PC-3 (cell line): ENCODE measurements around the gene IFI44L. TPM values are rescaled to one million over a fixed set of nuclear protein-coding genes. Genes with fewer than 3 reads are reported as not detected.

Source experiments
- ATAC-seq: fragments of 200-7000 bp; cut with Tn5 transposase; 2 replicates; pipeline ENCODE4 v1.9.1; 2020; ENCODE audit warnings: mild to moderate bottlenecking, moderate library complexity
- BruUV-seq: library from RNA; stranded (reverse); fragments of 400-500 nt; replicated peaks from 2 replicates; lab custom pipeline; 2021; lab: Mats Ljungman, UMichigan
- CTCF ChIA-PET: fragments of 300-600 bp; sonication (Branson Sonifier 250); formaldehyde crosslinking; loops from one replicate; lab custom pipeline; 2022; ENCODE audit warnings: antibody characterized with exemption; lab: Charles Lee
- POLR2A ChIA-PET: fragments of 300-600 bp; sonication (Branson Sonifier 250); formaldehyde crosslinking; loops from one replicate; lab custom pipeline; 2022; ENCODE audit warnings: antibody characterized with exemption; ENCODE audit not compliant: unreplicated experiment; lab: Charles Lee
- DNase-seq: peaks from one replicate; pipeline ENCODE4 v3.0.0-alpha.2; 2015
- H2AFZ ChIP-seq: fragments of 300-600 bp; sonication (generic); 2 replicates; pipeline ENCODE4 v1.6.0; 2016; ENCODE audit warnings: antibody characterized with exemption, low read length
- H3F3A ChIP-seq: fragments of 300-600 bp; sonication (generic); one replicate; pipeline ENCODE4 v1.6.0; 2017; ENCODE audit warnings: antibody characterized with exemption, low read length, control low read depth, mild to moderate bottlenecking; ENCODE audit not compliant: unreplicated experiment
- H3K27ac ChIP-seq: fragments of 300-600 bp; sonication (generic); 2 replicates; pipeline ENCODE4 v1.5.1; 2016; ENCODE audit warnings: mild to moderate bottlenecking, low read length
- H3K27me3 ChIP-seq: fragments of 300-600 bp; sonication (generic); 2 replicates; pipeline ENCODE4 v1.6.1; 2016; ENCODE audit warnings: low read length, mixed read lengths
- H3K36me3 ChIP-seq: fragments of 300-600 bp; sonication (generic); 2 replicates; pipeline ENCODE4 v1.6.1; 2016; ENCODE audit warnings: low read depth, mixed run types, low read length, mixed read lengths
- H3K4me1 ChIP-seq: fragments of 300-600 bp; sonication (generic); 2 replicates; pipeline ENCODE4 v1.5.1; 2016; ENCODE audit warnings: low read length; ENCODE audit not compliant: insufficient read depth
- H3K4me2 ChIP-seq: fragments of 300-600 bp; sonication (generic); 2 replicates; pipeline ENCODE4 v1.6.0; 2016; ENCODE audit warnings: low read length
- H3K4me3 ChIP-seq: fragments of 300-600 bp; sonication (generic); 2 replicates; pipeline ENCODE4 v1.5.1; 2016; ENCODE audit warnings: mild to moderate bottlenecking, low read length, mixed read lengths
- H3K79me2 ChIP-seq: fragments of 300-600 bp; sonication (generic); 2 replicates; pipeline ENCODE4 v1.6.1; 2017; ENCODE audit warnings: low read length, mixed read lengths
- H3K9ac ChIP-seq: fragments of 300-600 bp; sonication (generic); 2 replicates; pipeline ENCODE4 v1.6.0; 2016; ENCODE audit warnings: mild to moderate bottlenecking, low read length
- H3K9me2 ChIP-seq: fragments of 300-600 bp; sonication (generic); replicated peaks from 2 replicates; pipeline ENCODE4 v1.6.1; 2016; ENCODE audit warnings: mixed run types, low read length, mixed read lengths
- H3K9me3 ChIP-seq: fragments of 300-600 bp; sonication (generic); 2 replicates; pipeline ENCODE4 v1.6.1; 2016; ENCODE audit warnings: low read length, mixed read lengths
- H4K20me1 ChIP-seq: fragments of 300-600 bp; sonication (generic); 2 replicates; pipeline ENCODE4 v1.6.1; 2016; ENCODE audit warnings: low read length, mixed read lengths
- CTCF ChIP-seq: fragments of 300-600 bp; sonication (generic); conservative IDR thresholded peaks from 2 replicates; pipeline ENCODE4 v1.5.1; 2017; ENCODE audit warnings: antibody characterized with exemption, low read depth, mild to moderate bottlenecking, low read length
- EZH2 ChIP-seq: fragments of 300-600 bp; sonication (generic); IDR thresholded peaks from one replicate; pipeline ENCODE4 v1.6.1; 2017; ENCODE audit warnings: antibody characterized with exemption, mild to moderate bottlenecking, low read length; ENCODE audit not compliant: unreplicated experiment
- EZH2phosphoT487 ChIP-seq: fragments of 300-600 bp; sonication (generic); IDR thresholded peaks from 2 replicates; pipeline ENCODE4 v1.6.1; 2018; ENCODE audit warnings: mild to moderate bottlenecking, antibody characterized with exemption, low read length, borderline replicate concordance
- intact Hi-C: fragments of 100-400 bp; cut with micrococcal nuclease; formaldehyde crosslinking; loops from 2 replicates; pipeline ENCODE4 v1.9.0; 2023
- total RNA-seq: library from RNA; depleted of rRNA; stranded (reverse); fragments of >200 nt; gene quantifications from 2 replicates; pipeline ENCODE4 v1.2.3, GENCODE V29; 2014

The IFI44L gene
- total RNA-seq, 1 experiment from 2014 or later = 5.5 TPM

- peak overlapping the region; percentile 51; the same call in 1 of the 2 replicates for H3K27ac ChIP-seq
- H3F3A ChIP-seq = no peaks in the 10 kb centered on the region
- H4K20me1 ChIP-seq = no peaks in the 10 kb centered on the region
- H3K4me1 ChIP-seq = peaks cover 24% of the 10 kb centered on the region
- H2AFZ ChIP-seq = peak overlapping the region; percentile 79; the same call in 1 of the 2 replicates
- 0 out of 2 replicates have a peak overlapping the region, but pooled peaks have one; percentile 61 for H3K4me3 ChIP-seq
- no peak overlapping the region for H3K9ac ChIP-seq
- DNase-seq (no peak), ATAC-seq (no peak)
- intact Hi-C loops = no loop called here
- no peaks in the 10 kb centered on the region for H3K27me3 ChIP-seq
- H3K36me3 ChIP-seq = no peaks in the 10 kb centered on the region
- ChIA-PET POLR2A (no interaction called here), CTCF (no interaction called here)
- H3K79me2 ChIP-seq = no peaks in the 10 kb centered on the region
- BruUV-seq = no TSS peak
- H3K9me3 ChIP-seq = no peaks in the 10 kb centered on the region
- no peaks in the 10 kb centered on the region for H3K9me2 ChIP-seq
- H3K4me2 ChIP-seq = peak overlapping the region; percentile 85
- no peak for TF ChIP-seq EZH2phosphoT487
- no peak for TF ChIP-seq CTCF
Measured at GRCh38 chr1:78619032-78619431, 1.2 kb upstream of the IFI44L start.

GRCh38 chr1:78619446-78619802, 824 bp upstream of the IFI44L start:
- Histone ChIP-seq H3K4me1 (peaks cover 24% of the 10 kb centered on the region), H3K9me3 (no peaks in the 10 kb centered on the region), H3K4me3 (peak overlapping the region; percentile 61; the same call in 1 of the 2 replicates), H3K9me2 (no peaks in the 10 kb centered on the region), H3K27ac (peak overlapping the region; percentile 51), H4K20me1 (no peaks in the 10 kb centered on the region), H3K9ac (no peak overlapping the region), H2AFZ (peak overlapping the region; percentile 79), H3K36me3 (no peaks in the 10 kb centered on the region), H3K79me2 (no peaks in the 10 kb centered on the region), H3K4me2 (peak overlapping the region; percentile 85), H3F3A (no peaks in the 10 kb centered on the region), H3K27me3 (no peaks in the 10 kb centered on the region)
- DNase-seq = no peak
- peak; percentile 32 for ATAC-seq
- intact Hi-C loops = no loop called here
- ChIA-PET POLR2A (interaction anchor here (0.6 to 0.9 kb wide), 4 partner anchors 13 to 505 kb away, joined by 3 to 5 read pairs (median 4); no protein-coding TSS in a partner anchor), CTCF (no interaction called here)
- no peak for TF ChIP-seq EZH2phosphoT487
- TF ChIP-seq CTCF = no peak
- no peak for TF ChIP-seq EZH2
- BruUV-seq = no TSS peak

- Histone ChIP-seq H3K27me3 (no peaks in the 10 kb centered on the region), H3F3A (no peaks in the 10 kb centered on the region), H4K20me1 (no peaks in the 10 kb centered on the region), H2AFZ (peak overlapping the region; percentile 79), H3K36me3 (no peaks in the 10 kb centered on the region), H3K27ac (peak overlapping the region; percentile 51), H3K79me2 (no peaks in the 10 kb centered on the region), H3K9me3 (no peaks in the 10 kb centered on the region), H3K4me1 (peaks cover 24% of the 10 kb centered on the region), H3K4me3 (peak overlapping the region; percentile 61), H3K4me2 (peak overlapping the region; percentile 85), H3K9me2 (no peaks in the 10 kb centered on the region), H3K9ac (peak overlapping the region; percentile 38)
- TSS peak; percentile 77 for BruUV-seq
- TF ChIP-seq CTCF (no peak), EZH2 (no peak), EZH2phosphoT487 (no peak)
- DNase-seq = no peak
- ATAC-seq = no peak
- ChIA-PET POLR2A (interaction anchor here (0.6 kb wide), 1 partner anchor 29 kb away, joined by 5 read pairs; the partner anchor contains the start of gene IFI44), CTCF (no interaction called here)
- intact Hi-C loops = loop anchor here (1.0 to 2.0 kb wide), 2 partner anchors 212 to 577 kb away; no protein-coding TSS in a partner anchor
Measured at GRCh38 chr1:78620666-78621065, 418 bp downstream of the IFI44L start.
